ENCODE results near the gene LRRC8E.

The LRRC8E gene

GRCh38 chr19:7868671-7869452, 19.4 kb upstream of the LRRC8E start:
- peak; percentile 89 for DNase-seq

- peak; percentile 77 for DNase-seq
Observed at GRCh38 chr19:7869453-7869909, 18.8 kb upstream of the LRRC8E start.

GRCh38 chr19:7869910-7870511, 18.3 kb upstream of the LRRC8E start:
- DNase-seq = peak; percentile 72

- peak; percentile 29 for DNase-seq
Observed at GRCh38 chr19:7870571-7871436, 17.5 kb upstream of the LRRC8E start.

GRCh38 chr19:7871437-7872305, 16.6 kb upstream of the LRRC8E start:
- peak; percentile 75 for DNase-seq

- no peak for DNase-seq
Observed at GRCh38 chr19:7872306-7873204, 15.8 kb upstream of the LRRC8E start.

- DNase-seq = no peak
Observed at GRCh38 chr19:7873304-7874075, 14.8 kb upstream of the LRRC8E start.

- peak; percentile 30 for DNase-seq
Observed at GRCh38 chr19:7874076-7874896, 14.0 kb upstream of the LRRC8E start, which contains the start of gene PRR36. PRR36 (minus strand) TSS chr19:7874390; CDS start chr19:7873689, 701 bp downstream.

- peak; percentile 28 for DNase-seq
Observed at GRCh38 chr19:7874897-7875273, 13.4 kb upstream of the LRRC8E start.

GRCh38 chr19:7877249-7877836, 11.0 kb upstream of the LRRC8E start:
- DNase-seq = no peak

- no peak for DNase-seq
Observed at GRCh38 chr19:7879111-7879807, 9.1 kb upstream of the LRRC8E start.

- no peak for DNase-seq
Observed at GRCh38 chr19:7879836-7880235, 8.5 kb upstream of the LRRC8E start.

- no peak for DNase-seq
Observed at GRCh38 chr19:7881910-7882309, 6.4 kb upstream of the LRRC8E start.

- no peak for DNase-seq
Observed at GRCh38 chr19:7883105-7883504, 5.2 kb upstream of the LRRC8E start.

GRCh38 chr19:7883796-7884570, 4.3 kb upstream of the LRRC8E start:
- no peak for DNase-seq

GRCh38 chr19:7885818-7886217, 2.5 kb upstream of the LRRC8E start:
- no peak for DNase-seq

- no peak for DNase-seq
Observed at GRCh38 chr19:7887408-7888144, 734 bp upstream of the LRRC8E start.
